ENCODE data around the gene RABEP2.
"Not testable (repeated sequence)": the region's sequence is repeated elsewhere in the genome, so short reads cannot be mapped to it uniquely, and the experiment has no call there.

RABEP2 gene

DNA sequence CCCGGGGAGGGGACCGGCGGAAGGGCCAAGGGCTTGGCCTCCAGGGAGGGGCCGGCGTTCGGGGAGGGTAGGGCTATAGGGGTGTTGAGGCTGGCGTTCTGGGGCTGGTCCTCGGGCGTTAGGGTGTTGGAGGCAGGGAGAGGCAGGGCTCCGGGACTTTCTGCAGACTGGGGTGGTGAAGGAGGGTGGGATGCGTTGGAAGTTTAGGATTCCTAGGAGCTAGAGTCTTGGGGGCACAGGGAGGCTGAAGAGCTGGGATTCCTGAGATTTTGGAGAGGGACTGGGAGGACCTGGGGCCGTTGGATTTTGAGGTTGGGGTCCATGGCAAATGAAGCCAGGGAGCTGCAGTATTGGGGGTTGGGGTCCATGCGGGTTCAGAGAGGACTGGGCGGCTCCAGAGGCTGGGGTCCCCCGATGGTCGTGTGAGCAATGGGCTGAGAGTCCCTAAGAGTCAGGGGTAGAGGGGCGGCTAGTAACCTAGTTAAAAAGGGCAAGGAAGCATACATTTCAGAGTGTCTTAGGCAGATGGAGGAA lies 26.4 kb upstream of the RABEP2 start:
- Histone ChIP-seq H3K9me3 (ENCODE audit: control insufficient read depth, low read length) (no peaks in the 10 kb centered on the region), H3K4me2 (ENCODE audit: low read length) (peak overlapping the region; percentile 87), H3K4me3 (ENCODE audit: low read depth, low read length) (peak overlapping the region; percentile 76), H3K27me3 (ENCODE audit: control insufficient read depth, insufficient read depth, low read length) (no peaks in the 10 kb centered on the region), H3K79me2 (peaks cover 4% of the 10 kb centered on the region), H3K36me3 (ENCODE audit: control insufficient read depth, insufficient read depth, low read length) (no peaks in the 10 kb centered on the region), H3K9ac (peak overlapping the region; percentile 4), H3K27ac (no peak overlapping the region), H2AFZ (peak overlapping the region; percentile 92), H3K4me1 (peaks cover 8% of the 10 kb centered on the region)
- TF ChIP-seq, protein P1, sequence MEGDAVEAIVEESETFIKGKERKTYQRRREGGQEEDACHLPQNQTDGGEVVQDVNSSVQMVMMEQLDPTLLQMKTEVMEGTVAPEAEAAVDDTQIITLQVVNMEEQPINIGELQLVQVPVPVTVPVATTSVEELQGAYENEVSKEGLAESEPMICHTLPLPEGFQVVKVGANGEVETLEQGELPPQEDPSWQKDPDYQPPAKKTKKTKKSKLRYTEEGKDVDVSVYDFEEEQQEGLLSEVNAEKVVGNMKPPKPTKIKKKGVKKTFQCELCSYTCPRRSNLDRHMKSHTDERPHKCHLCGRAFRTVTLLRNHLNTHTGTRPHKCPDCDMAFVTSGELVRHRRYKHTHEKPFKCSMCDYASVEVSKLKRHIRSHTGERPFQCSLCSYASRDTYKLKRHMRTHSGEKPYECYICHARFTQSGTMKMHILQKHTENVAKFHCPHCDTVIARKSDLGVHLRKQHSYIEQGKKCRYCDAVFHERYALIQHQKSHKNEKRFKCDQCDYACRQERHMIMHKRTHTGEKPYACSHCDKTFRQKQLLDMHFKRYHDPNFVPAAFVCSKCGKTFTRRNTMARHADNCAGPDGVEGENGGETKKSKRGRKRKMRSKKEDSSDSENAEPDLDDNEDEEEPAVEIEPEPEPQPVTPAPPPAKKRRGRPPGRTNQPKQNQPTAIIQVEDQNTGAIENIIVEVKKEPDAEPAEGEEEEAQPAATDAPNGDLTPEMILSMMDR (IDR thresholded peaks at IDR 0.05) = no peak

DNA sequence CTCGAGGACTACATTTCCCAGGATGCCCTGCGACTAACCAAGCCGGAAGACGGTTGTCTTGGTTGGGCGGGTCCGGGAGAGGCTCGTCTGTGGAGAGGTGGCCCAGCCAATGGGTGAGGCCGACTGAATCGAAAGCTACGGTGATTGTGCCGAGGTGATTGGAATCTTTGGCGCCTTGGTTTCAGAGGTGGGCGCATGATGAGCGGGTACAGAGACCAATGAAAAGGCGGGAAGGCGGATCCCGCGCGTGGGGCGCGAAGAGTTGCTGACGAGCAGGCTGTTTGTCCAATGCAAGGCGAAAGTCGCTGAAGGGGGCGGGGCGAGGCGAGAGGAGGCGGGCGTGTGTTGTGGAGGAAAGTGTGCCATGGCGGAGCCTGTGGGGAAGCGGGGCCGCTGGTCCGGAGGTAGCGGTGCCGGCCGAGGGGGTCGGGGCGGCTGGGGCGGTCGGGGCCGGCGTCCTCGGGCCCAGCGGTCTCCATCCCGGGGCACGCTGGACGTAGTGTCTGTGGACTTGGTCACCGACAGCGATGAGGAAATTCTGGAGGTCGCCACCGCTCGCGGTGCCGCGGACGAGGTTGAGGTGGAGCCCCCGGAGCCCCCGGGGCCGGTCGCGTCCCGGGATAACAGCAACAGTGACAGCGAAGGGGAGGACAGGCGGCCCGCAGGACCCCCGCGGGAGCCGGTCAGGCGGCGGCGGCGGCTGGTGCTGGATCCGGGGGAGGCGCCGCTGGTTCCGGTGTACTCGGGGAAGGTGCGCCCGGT lies 25.8 kb upstream of the RABEP2 start, which contains the start of gene NFATC2IP:
Gene NFATC2IP, plus strand, starts transcription at position 290 of the 762 bp plus-strand sequence. Its CDS starts 75 bp downstream, at position 365.
- H2AFZ ChIP-seq = peak within 1 kb of the TSS; percentile 94
- H3K27me3 ChIP-seq (ENCODE audit: control insufficient read depth, insufficient read depth, low read length) = no peaks in the 10 kb centered on the region
- H3K27ac ChIP-seq = peak within 1 kb of the TSS; percentile 34
- peak within 1 kb of the TSS; percentile 76 for H3K4me3 ChIP-seq (ENCODE audit: low read depth, low read length)
- H3K36me3 ChIP-seq (ENCODE audit: control insufficient read depth, insufficient read depth, low read length) = no peaks in the 10 kb centered on the region
- no peaks in the 10 kb centered on the region for H3K9me3 ChIP-seq (ENCODE audit: control insufficient read depth, low read length)
- TF ChIP-seq, protein P1 (IDR thresholded peaks at IDR 0.05) = no peak
- H3K9ac ChIP-seq = peak within 1 kb of the TSS; percentile 4
- H3K79me2 ChIP-seq = peaks cover 4% of the 10 kb centered on the region
- H3K4me1 ChIP-seq = peaks cover 8% of the 10 kb centered on the region
- peak within 1 kb of the TSS; percentile 87 for H3K4me2 ChIP-seq (ENCODE audit: low read length)

DNA sequence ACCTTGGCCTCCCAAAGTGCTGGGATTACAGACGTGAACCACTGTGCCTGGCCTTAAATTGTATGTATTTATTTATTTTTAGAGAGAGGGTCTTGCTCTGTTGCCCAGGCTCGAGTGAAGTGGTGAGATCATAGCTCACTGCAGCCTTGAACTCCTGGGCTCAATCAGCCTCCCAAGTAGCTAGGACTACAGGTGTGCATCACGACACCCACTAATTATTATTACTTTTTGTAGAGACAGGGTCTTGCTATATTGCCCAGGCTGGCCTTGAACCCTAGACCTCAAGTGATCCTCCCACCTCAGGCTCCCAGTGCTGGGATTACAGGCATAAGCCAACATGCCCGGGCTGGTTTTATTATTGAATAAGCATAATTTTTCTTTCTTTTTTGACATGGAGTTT lies 21.6 kb upstream of the RABEP2 start:
- Histone ChIP-seq H3K36me3 (ENCODE audit: control insufficient read depth, insufficient read depth, low read length) (no peaks in the 10 kb centered on the region), H3K27me3 (ENCODE audit: control insufficient read depth, insufficient read depth, low read length) (no peaks in the 10 kb centered on the region), H3K9me3 (ENCODE audit: control insufficient read depth, low read length) (no peaks in the 10 kb centered on the region), H2AFZ (no peak overlapping the region), H3K27ac (no peak overlapping the region), H3K79me2 (no peaks in the 10 kb centered on the region), H3K4me3 (ENCODE audit: low read depth, low read length) (no peak overlapping the region), H3K4me2 (ENCODE audit: low read length) (no peak overlapping the region), H3K4me1 (peaks cover 5% of the 10 kb centered on the region), H3K9ac (no peak overlapping the region)
- TF ChIP-seq, protein P1 (IDR thresholded peaks at IDR 0.05) = no peak

DNA sequence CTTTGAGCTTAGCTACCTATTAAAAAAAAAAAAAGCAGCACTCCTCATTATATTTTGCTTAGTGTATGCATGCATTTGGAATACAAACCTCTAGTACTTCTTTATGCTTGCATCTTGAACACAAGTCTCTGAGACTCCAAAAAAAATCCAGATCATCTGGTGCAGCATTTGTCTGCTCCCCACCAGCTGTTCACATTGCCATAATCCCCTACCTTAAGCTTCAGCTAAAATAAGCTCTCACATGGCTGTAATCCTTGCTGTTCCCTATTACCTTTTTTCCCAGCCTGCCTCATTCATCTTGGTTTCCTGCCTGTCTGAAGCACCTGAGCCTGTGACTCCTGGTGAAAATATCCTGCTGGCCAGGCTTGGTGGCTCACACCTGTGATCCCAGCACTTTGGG lies 18.2 kb upstream of the RABEP2 start:
- Histone ChIP-seq H3K4me2 (ENCODE audit: low read length) (no peak overlapping the region), H3K4me1 (peaks cover 3% of the 10 kb centered on the region), H3K27ac (no peak overlapping the region), H3K9me3 (ENCODE audit: control insufficient read depth, low read length) (no peaks in the 10 kb centered on the region), H2AFZ (no peak overlapping the region), H3K79me2 (no peaks in the 10 kb centered on the region), H3K4me3 (ENCODE audit: low read depth, low read length) (no peak overlapping the region), H3K36me3 (ENCODE audit: control insufficient read depth, insufficient read depth, low read length) (no peaks in the 10 kb centered on the region), H3K9ac (no peak overlapping the region), H3K27me3 (ENCODE audit: control insufficient read depth, insufficient read depth, low read length) (no peaks in the 10 kb centered on the region)
- TF ChIP-seq, protein P1 (IDR thresholded peaks at IDR 0.05) = no peak

DNA sequence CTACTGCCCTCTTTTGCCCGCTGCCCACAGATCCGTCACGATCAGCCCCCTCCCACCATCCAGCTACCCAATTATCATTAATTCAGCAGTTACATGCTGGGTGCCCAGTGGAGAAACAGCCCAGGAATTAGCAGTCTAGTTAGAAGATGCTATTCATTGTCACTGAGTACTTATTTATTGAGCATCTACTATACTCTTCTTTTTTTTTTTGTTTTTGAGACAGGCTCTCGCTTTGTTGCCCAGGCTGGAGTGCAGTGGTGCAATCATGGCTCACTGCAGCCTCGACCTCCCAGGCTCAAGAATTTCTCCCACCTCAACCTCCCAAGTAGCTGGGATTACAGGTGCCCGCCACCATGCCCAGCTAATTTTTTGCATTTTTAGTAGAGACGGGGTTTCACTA lies 14.8 kb upstream of the RABEP2 start:
- H3K36me3 ChIP-seq (ENCODE audit: control insufficient read depth, insufficient read depth, low read length); H3K27ac ChIP-seq; H2AFZ ChIP-seq; H3K9me3 ChIP-seq (ENCODE audit: control insufficient read depth, low read length); H3K79me2 ChIP-seq; H3K9ac ChIP-seq; H3K27me3 ChIP-seq (ENCODE audit: control insufficient read depth, insufficient read depth, low read length); H3K4me2 ChIP-seq (ENCODE audit: low read length); H3K4me3 ChIP-seq (ENCODE audit: low read depth, low read length); H3K4me1 ChIP-seq: not testable (repeated sequence)

All from parathyroid adenoma (tissue), 2 donors.